BE2C (cell line): ENCODE results near the gene WFDC11. TPM values are rescaled to one million over a fixed set of nuclear protein-coding genes. Genes with fewer than 3 reads are reported as not detected.
"Not testable (repeated sequence)": the region's sequence is repeated elsewhere in the genome, so short reads cannot be mapped to it uniquely, and the experiment has no call there.

ENCODE experiments used
- DNase-seq: peaks from one replicate; pipeline ENCODE4 v3.0.0-alpha.2; 2020
- H3K27me3 ChIP-seq: fragments of 250-450 bp; sonication (Bioruptor Pico); 2 replicates; pipeline ENCODE4 v1.5.1; 2020; ENCODE audit warnings: mild to moderate bottlenecking
- H3K36me3 ChIP-seq: fragments of 250-450 bp; sonication (Bioruptor Pico); 2 replicates; pipeline ENCODE4 v1.5.1; 2020; ENCODE audit warnings: mild to moderate bottlenecking
- H3K4me1 ChIP-seq: fragments of 250-450 bp; sonication (Bioruptor Pico); 2 replicates; pipeline ENCODE4 v1.5.1; 2020
- H3K4me3 ChIP-seq: 2 replicates; pipeline ENCODE4 v1.5.1; 2011; ENCODE audit warnings: low read depth, low read length
- H3K9me3 ChIP-seq: fragments of 250-450 bp; sonication (Bioruptor Pico); 2 replicates; pipeline ENCODE4 v1.5.1; 2020
- CTCF ChIP-seq: IDR thresholded peaks from 2 replicates; pipeline ENCODE4 v1.5.1; 2012; ENCODE audit warnings: mild to moderate bottlenecking, low read depth, low read length
- polyA plus RNA-seq: library from polyadenylated mRNA; unstranded; fragments of >200 nt; gene quantifications from one replicate; pipeline ENCODE4 v1.2.1, GENCODE V29; 2012; ENCODE audit warnings: low read depth, missing spikeins; ENCODE audit not compliant: insufficient read length, insufficient read depth

The WFDC11 gene
- polyA plus RNA-seq: not detected

GRCh38 chr20:45670139-45670538 lies at the start of gene WFDC11:
Gene WFDC11, minus strand, starts transcription at chr20:45670239. Its CDS starts 19,639 bp downstream, at chr20:45650600.
- no peak for TF ChIP-seq CTCF
- peaks cover 4% of the 10 kb centered on the region; the same call in 1 of the 2 replicates for H3K27me3 ChIP-seq
- no peak for DNase-seq
- H3K9me3 ChIP-seq: no peaks in the 10 kb centered on the region
- H3K4me1 ChIP-seq: no peaks in the 10 kb centered on the region
- no peak within 1 kb of the TSS for H3K4me3 ChIP-seq
- no peaks in the 10 kb centered on the region for H3K36me3 ChIP-seq

- not testable (repeated sequence) for H3K9me3 ChIP-seq, H3K4me3 ChIP-seq, H3K36me3 ChIP-seq, H3K27me3 ChIP-seq, H3K4me1 ChIP-seq, DNase-seq
Observed at GRCh38 chr20:45716141-45716688, 46.2 kb upstream of the WFDC11 start.

- Histone ChIP-seq H3K36me3 (no peaks in the 10 kb centered on the region), H3K9me3 (no peaks in the 10 kb centered on the region), H3K4me3 (no peak within 1 kb of the TSS), H3K4me1 (no peaks in the 10 kb centered on the region), H3K27me3 (peaks cover 7% of the 10 kb centered on the region)
- DNase-seq: no peak
- no peak for TF ChIP-seq CTCF
Observed at GRCh38 chr20:45704969-45705637, 35.1 kb upstream of the WFDC11 start, which contains the start of gene WFDC10B. Gene WFDC10B, minus strand, starts transcription at chr20:45705019. Its CDS starts 19,027 bp downstream, at chr20:45685992.

GRCh38 chr20:45701873-45702272 lies 31.8 kb upstream of the WFDC11 start, which contains the start of gene WFDC13:
Gene WFDC13, plus strand, starts transcription at chr20:45702038. Its CDS starts 86 bp downstream, at chr20:45702124.
- Histone ChIP-seq H3K27me3 (peaks cover 14% of the 10 kb centered on the region), H3K36me3 (no peaks in the 10 kb centered on the region), H3K4me3 (no peak within 1 kb of the TSS), H3K9me3 (no peaks in the 10 kb centered on the region), H3K4me1 (no peaks in the 10 kb centered on the region)
- DNase-seq: no peak
- TF ChIP-seq CTCF: no peak

- no peak for TF ChIP-seq CTCF
- no peaks in the 10 kb centered on the region for H3K36me3 ChIP-seq
- H3K27me3 ChIP-seq: peaks cover 17% of the 10 kb centered on the region
- H3K9me3 ChIP-seq: no peaks in the 10 kb centered on the region
- no peak overlapping the region for H3K4me3 ChIP-seq
- no peaks in the 10 kb centered on the region for H3K4me1 ChIP-seq
- no peak for DNase-seq
Observed at GRCh38 chr20:45701104-45701503, 31.1 kb upstream of the WFDC11 start.

GRCh38 chr20:45695496-45695895 lies 25.5 kb upstream of the WFDC11 start:
- no peak for TF ChIP-seq CTCF
- peaks cover 9% of the 10 kb centered on the region for H3K27me3 ChIP-seq
- no peaks in the 10 kb centered on the region for H3K9me3 ChIP-seq
- DNase-seq: no peak
- no peaks in the 10 kb centered on the region for H3K4me1 ChIP-seq
- no peak overlapping the region for H3K4me3 ChIP-seq
- H3K36me3 ChIP-seq: no peaks in the 10 kb centered on the region

- H3K4me3 ChIP-seq, H3K27me3 ChIP-seq, H3K4me1 ChIP-seq, DNase-seq, H3K36me3 ChIP-seq, H3K9me3 ChIP-seq: not testable (repeated sequence)
Observed at GRCh38 chr20:45693346-45693745, 23.3 kb upstream of the WFDC11 start.
